TTC549 (cell line): ENCODE measurements around the gene BATF.

Experiments
- FAIRE-seq: peaks from 2 replicates; lab custom pipeline; 2012; peaks lifted over from hg19 to GRCh38; lab: Jason Lieb, UNC

BATF gene

GRCh38 chr14:75563931-75564330 is 41.7 kb downstream of the BATF start:
- no peak for FAIRE-seq

GRCh38 chr14:75565056-75565455 is 42.8 kb downstream of the BATF start:
- no peak for FAIRE-seq

GRCh38 chr14:75566321-75566720 is 44.1 kb downstream of the BATF start:
- FAIRE-seq = no peak

GRCh38 chr14:75566752-75567151 is 44.5 kb downstream of the BATF start:
- FAIRE-seq = no peak

GRCh38 chr14:75568140-75568539 is 45.9 kb downstream of the BATF start:
- no peak for FAIRE-seq

- FAIRE-seq = no peak
Observed at GRCh38 chr14:75568791-75569190, 46.5 kb downstream of the BATF start.

- FAIRE-seq = no peak
Observed at GRCh38 chr14:75570797-75571196, 48.5 kb downstream of the BATF start.

- FAIRE-seq = no peak
Observed at GRCh38 chr14:75572104-75572503, 49.8 kb downstream of the BATF start.

GRCh38 chr14:75577090-75577489 is 54.8 kb downstream of the BATF start:
- FAIRE-seq = no peak

- no peak for FAIRE-seq
Observed at GRCh38 chr14:75577729-75578101, 55.4 kb downstream of the BATF start.

GRCh38 chr14:75578102-75578785 is 56.0 kb downstream of the BATF start, which contains the start of gene FLVCR2:
TSS of gene FLVCR2 (plus strand) at chr14:75578620. CDS start at chr14:75578973, 353 bp downstream.
- FAIRE-seq = no peak

- no peak for FAIRE-seq
Observed at GRCh38 chr14:75578786-75579337, 56.6 kb downstream of the BATF start.

GRCh38 chr14:75579338-75579864 is 57.1 kb downstream of the BATF start:
- FAIRE-seq = no peak

- FAIRE-seq = no peak
Observed at GRCh38 chr14:75579882-75580281, 57.6 kb downstream of the BATF start.

- no peak for FAIRE-seq
Observed at GRCh38 chr14:75587388-75587787, 65.1 kb downstream of the BATF start.

- FAIRE-seq = no peak
Observed at GRCh38 chr14:75589931-75590330, 67.7 kb downstream of the BATF start.

GRCh38 chr14:75591331-75591946 is 69.2 kb downstream of the BATF start:
- FAIRE-seq = no peak

GRCh38 chr14:75591987-75592575 is 69.8 kb downstream of the BATF start:
- FAIRE-seq = no peak

- no peak for FAIRE-seq
Observed at GRCh38 chr14:75595226-75595625, 73.0 kb downstream of the BATF start.
